ENCODE measurements around the gene GALK2.

Gene GALK2

DNA sequence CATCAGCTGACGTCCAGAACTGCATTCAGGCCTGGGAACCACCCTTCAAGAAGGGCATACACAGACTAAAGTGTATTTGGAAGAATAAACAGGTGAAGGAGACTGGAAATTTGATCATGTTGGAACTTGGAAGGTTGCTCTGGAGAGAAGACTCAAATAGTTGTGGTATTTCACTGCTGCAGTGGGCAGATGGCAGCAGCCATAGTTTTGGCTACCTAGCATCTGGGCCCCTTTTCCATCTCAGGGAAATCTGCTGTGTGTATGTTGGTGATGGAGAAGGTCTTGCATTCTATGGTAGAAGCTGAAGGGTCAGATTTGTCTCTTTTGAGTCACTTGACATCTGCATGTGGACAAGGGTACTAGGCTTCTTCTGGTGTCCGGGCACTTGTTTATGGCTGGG lies 138.6 kb downstream of the GALK2 start:
- TF ChIP-seq, protein P1, sequence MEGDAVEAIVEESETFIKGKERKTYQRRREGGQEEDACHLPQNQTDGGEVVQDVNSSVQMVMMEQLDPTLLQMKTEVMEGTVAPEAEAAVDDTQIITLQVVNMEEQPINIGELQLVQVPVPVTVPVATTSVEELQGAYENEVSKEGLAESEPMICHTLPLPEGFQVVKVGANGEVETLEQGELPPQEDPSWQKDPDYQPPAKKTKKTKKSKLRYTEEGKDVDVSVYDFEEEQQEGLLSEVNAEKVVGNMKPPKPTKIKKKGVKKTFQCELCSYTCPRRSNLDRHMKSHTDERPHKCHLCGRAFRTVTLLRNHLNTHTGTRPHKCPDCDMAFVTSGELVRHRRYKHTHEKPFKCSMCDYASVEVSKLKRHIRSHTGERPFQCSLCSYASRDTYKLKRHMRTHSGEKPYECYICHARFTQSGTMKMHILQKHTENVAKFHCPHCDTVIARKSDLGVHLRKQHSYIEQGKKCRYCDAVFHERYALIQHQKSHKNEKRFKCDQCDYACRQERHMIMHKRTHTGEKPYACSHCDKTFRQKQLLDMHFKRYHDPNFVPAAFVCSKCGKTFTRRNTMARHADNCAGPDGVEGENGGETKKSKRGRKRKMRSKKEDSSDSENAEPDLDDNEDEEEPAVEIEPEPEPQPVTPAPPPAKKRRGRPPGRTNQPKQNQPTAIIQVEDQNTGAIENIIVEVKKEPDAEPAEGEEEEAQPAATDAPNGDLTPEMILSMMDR (IDR thresholded peaks at IDR 0.05; ENCODE audit: borderline replicate concordance, insufficient read depth, low read depth, low read length), result no peak

DNA sequence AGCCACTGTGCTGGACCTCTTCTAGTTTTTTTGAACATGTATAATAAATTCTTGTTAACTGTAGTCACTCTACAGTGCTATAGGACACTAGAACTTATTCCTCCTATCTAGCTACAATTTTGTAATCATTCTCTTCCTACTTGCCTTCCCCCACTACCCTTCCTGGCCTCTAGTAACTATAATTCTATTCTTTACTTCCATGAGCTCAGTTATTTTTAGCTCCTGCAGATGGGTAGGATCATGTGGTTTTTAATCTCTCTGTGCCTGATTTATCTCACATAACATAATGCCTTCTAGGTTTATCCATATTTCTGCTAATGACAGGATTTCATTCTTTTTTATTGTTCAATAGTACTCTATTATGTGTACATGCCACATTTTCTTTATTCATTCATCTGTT lies 139.8 kb downstream of the GALK2 start:
- H3K4me3 ChIP-seq (ENCODE audit: low read depth, low read length), result no peak overlapping the region
- TF ChIP-seq, protein P1 (IDR thresholded peaks at IDR 0.05; ENCODE audit: borderline replicate concordance, insufficient read depth, low read depth, low read length), result no peak

More for the DNA sequence above, 138.6 kb downstream of the GALK2 start:
- H3K4me3 ChIP-seq (ENCODE audit: low read depth, low read length), result no peak overlapping the region

DNA sequence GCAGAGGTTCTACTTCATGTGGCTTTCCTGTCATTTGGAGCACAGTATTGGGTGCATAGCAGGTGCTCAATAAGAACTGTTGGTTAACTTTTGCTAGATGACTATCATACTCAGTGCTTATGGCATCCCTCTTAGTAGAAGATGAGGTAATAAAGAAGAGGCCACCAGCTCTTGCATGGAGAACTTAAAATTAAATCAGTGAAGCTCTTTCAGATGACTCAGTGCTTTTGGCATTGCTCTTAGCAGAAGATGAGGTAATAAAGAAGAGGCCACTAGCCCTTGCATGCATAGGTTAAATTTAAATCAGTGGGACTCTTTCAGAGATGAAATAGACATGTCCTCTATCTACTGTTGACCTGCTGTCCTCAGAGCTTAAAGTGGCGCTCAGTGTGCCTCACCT lies 143.6 kb downstream of the GALK2 start:
- no peak overlapping the region for H3K4me3 ChIP-seq (ENCODE audit: low read depth, low read length)
- TF ChIP-seq, protein P1 (IDR thresholded peaks at IDR 0.05; ENCODE audit: borderline replicate concordance, insufficient read depth, low read depth, low read length), result no peak

DNA sequence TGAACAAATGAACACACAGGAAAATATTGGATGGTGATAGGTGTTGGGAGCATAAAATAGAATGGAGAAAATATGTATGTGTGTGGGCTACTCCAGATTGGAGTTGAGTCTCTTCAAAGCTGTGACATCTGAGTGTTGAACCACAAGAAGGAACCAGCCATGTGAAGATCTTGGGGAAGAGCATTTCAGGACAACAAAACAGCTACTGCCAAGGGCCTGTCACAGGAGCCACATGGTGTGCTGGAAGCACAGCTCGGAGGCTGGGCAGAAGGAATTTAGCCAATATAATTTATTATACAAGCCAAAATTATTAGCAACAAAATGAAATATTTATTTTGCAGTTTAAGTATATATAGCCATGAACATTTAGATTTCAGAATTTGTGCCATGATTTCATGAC lies 144.7 kb downstream of the GALK2 start:
- no peak overlapping the region for H3K4me3 ChIP-seq (ENCODE audit: low read depth, low read length)
- TF ChIP-seq, protein P1 (IDR thresholded peaks at IDR 0.05; ENCODE audit: borderline replicate concordance, insufficient read depth, low read depth, low read length), result no peak

DNA sequence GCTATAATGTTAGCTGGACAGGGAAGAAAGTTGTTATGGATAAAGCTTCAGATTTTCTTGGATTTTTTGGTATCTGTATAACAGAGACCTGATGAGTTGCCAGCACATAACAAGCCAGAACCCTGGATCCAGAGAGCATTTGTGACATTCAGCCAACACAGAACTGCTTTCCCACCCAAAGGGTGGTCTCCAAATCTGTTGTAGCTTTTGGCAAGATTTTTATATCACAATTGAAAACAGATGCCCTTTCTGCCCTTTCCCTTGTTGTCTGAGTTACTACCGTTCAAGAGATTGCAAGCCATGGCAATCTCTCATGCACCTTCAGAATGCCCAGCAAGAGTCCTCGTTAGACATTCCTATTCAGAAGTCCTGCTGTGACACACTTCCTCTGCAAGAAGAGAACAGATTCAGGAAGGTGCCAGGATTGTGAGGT lies 145.4 kb downstream of the GALK2 start:
- H3K4me3 ChIP-seq (ENCODE audit: low read depth, low read length), result no peak overlapping the region
- TF ChIP-seq, protein P1 (IDR thresholded peaks at IDR 0.05; ENCODE audit: borderline replicate concordance, insufficient read depth, low read depth, low read length), result no peak

DNA sequence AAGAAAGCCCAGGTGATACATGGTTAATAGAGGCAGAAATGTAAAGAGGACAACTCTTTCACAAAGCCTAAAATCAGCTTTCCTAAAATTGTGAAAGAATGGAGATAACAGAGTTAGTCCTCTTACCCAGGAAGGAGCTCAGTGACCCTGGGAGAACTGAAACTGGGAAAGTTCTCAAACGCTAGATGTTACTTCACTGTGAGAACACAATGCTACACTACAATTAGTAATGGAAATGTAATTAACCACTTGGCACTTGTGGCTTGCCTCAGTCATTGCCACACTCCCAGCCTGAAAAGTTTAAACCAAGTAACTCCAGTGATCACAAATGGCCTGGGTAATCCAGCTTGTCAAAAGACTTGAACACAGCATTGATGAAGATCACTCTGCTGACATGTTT lies 150.3 kb downstream of the GALK2 start:
- no peak overlapping the region for H3K4me3 ChIP-seq (ENCODE audit: low read depth, low read length)
- TF ChIP-seq, protein P1 (IDR thresholded peaks at IDR 0.05; ENCODE audit: borderline replicate concordance, insufficient read depth, low read depth, low read length), result no peak

DNA sequence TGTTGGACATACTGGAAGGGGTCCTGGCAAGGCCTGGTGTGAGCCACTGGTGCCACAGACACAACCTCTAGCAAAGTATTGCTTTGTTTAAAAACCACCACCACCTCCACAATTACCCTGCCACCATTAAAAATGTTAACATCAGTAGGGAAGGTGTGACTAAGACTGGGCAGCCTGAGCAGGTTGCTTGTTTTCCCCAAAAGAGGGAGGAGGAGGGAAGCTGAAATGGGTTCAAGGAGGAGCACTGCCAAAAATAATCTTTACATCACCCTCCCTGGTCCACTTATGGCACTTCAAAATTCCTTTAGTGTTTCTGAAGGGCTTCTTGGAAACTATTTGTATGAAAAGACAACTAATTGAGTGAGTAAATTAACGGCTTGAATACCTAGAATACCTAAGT lies 153.2 kb downstream of the GALK2 start:
- TF ChIP-seq, protein P1 (IDR thresholded peaks at IDR 0.05; ENCODE audit: borderline replicate concordance, insufficient read depth, low read depth, low read length), result no peak
- H3K4me3 ChIP-seq (ENCODE audit: low read depth, low read length), result no peak overlapping the region
